Astrocyte (in vitro differentiated cells and primary cell): ENCODE results near the gene TMEM132E. TPM values are rescaled to one million over a fixed set of nuclear protein-coding genes. Genes with fewer than 3 reads are reported as not detected.

ENCODE experiments used
- DNase-seq: peaks from one replicate; pipeline ENCODE4 v3.0.0-alpha.2; 2010; ENCODE audit warnings: low read depth
- FAIRE-seq: peaks from 2 replicates; lab custom pipeline; 2011; peaks lifted over from hg19 to GRCh38; lab: Jason Lieb, UNC
- H2AFZ ChIP-seq: 2 replicates; pipeline ENCODE4 v1.6.0; 2012; ENCODE audit warnings: low read depth, low read length, inconsistent platforms
- H3K27ac ChIP-seq: 2 replicates; pipeline ENCODE4 v1.5.1; 2011; ENCODE audit warnings: low read depth, low read length, inconsistent platforms
- H3K27me3 ChIP-seq: 2 replicates; pipeline ENCODE4 v1.6.0; 2011; ENCODE audit warnings: low read length, inconsistent platforms; ENCODE audit not compliant: insufficient read depth
- H3K36me3 ChIP-seq: 2 replicates; pipeline ENCODE4 v1.5.1; 2011; ENCODE audit warnings: low read length, inconsistent platforms; ENCODE audit not compliant: insufficient read depth
- H3K4me1 ChIP-seq: 2 replicates; pipeline ENCODE4 v1.5.1; 2011; ENCODE audit warnings: low read length, inconsistent platforms; ENCODE audit not compliant: insufficient read depth
- H3K4me2 ChIP-seq: 2 replicates; pipeline ENCODE4 v1.6.0; 2012; ENCODE audit warnings: low read length, inconsistent platforms
- H3K4me3 ChIP-seq: 2 replicates; pipeline ENCODE4 v1.5.1; 2011; ENCODE audit warnings: low read depth, mild to moderate bottlenecking, low read length, inconsistent platforms; ENCODE audit not compliant: insufficient read depth
- H3K79me2 ChIP-seq: 2 replicates; pipeline ENCODE4 v1.6.0; 2012; ENCODE audit warnings: mild to moderate bottlenecking, low read length, inconsistent platforms; ENCODE audit not compliant: insufficient read depth
- H3K9ac ChIP-seq: 2 replicates; pipeline ENCODE4 v1.6.0; 2012; ENCODE audit warnings: mild to moderate bottlenecking, low read length, inconsistent platforms
- H3K9me3 ChIP-seq: 2 replicates; pipeline ENCODE4 v1.5.1; 2012; ENCODE audit warnings: low read depth, mild to moderate bottlenecking, low read length, inconsistent platforms; ENCODE audit not compliant: insufficient read depth
- H4K20me1 ChIP-seq: 2 replicates; pipeline ENCODE4 v1.6.0; 2012; ENCODE audit warnings: low read length, inconsistent platforms; ENCODE audit not compliant: insufficient read depth
- H3K27ac Mint-ChIP-seq: one replicate; pipeline ENCODE4 v1.8.0; 2021; ENCODE audit warnings: mild to moderate bottlenecking, mixed read lengths; ENCODE audit not compliant: unreplicated experiment
- H3K27me3 Mint-ChIP-seq: one replicate; pipeline ENCODE4 v1.8.0; 2021; ENCODE audit warnings: low read depth, mixed read lengths; ENCODE audit not compliant: unreplicated experiment
- H3K36me3 Mint-ChIP-seq: one replicate; pipeline ENCODE4 v1.8.0; 2021; ENCODE audit warnings: low read depth, mixed read lengths; ENCODE audit not compliant: unreplicated experiment
- H3K4me1 Mint-ChIP-seq: one replicate; pipeline ENCODE4 v1.8.0; 2021; ENCODE audit warnings: low read depth, mixed read lengths; ENCODE audit not compliant: unreplicated experiment
- H3K4me3 Mint-ChIP-seq: one replicate; pipeline ENCODE4 v1.8.0; 2021; ENCODE audit warnings: mild to moderate bottlenecking, moderate library complexity, mixed read lengths; ENCODE audit not compliant: unreplicated experiment
- H3K9me3 Mint-ChIP-seq: one replicate; pipeline ENCODE4 v1.8.0; 2021; ENCODE audit warnings: mild to moderate bottlenecking, mixed read lengths; ENCODE audit not compliant: unreplicated experiment
- EZH2 ChIP-seq: IDR thresholded peaks from 2 replicates; pipeline ENCODE4 v1.6.1; 2012; ENCODE audit warnings: mild to moderate bottlenecking, low read length, inconsistent platforms; ENCODE audit not compliant: insufficient read depth
- total RNA-seq: library from RNA; stranded (reverse); gene quantifications from 2 replicates; pipeline ENCODE4 v1.2.1, GENCODE V29; 2021
- TF ChIP-seq, protein P1 (sequence below): IDR thresholded peaks from 2 replicates; pipeline ENCODE4 v1.5.1; 2011; ENCODE audit warnings: low read depth, mild to moderate bottlenecking, inconsistent platforms, low read length, moderate library complexity; ENCODE audit not compliant: insufficient read depth

TMEM132E gene
- total RNA-seq, 1 donor from 2014 or later = 0.18 TPM

DNA sequence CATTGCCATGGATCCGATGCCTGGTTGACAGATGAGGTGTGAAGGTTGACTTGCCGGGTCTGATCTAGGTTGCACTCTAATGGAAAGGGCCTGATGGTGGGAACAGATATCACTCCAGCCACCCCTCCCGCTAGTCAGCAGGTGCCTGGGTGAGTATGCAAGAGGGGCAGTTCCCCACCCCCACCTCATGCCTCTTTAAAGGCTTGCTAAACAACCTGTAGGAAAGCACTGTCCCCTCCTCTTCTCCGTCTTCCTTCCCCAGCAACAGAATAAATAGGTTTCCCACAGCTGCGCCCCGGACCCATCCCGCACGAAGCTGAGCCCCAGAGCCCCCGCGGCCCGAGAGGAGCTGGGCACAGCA is 746 bp upstream of the TMEM132E start:
- H3K36me3 ChIP-seq = no peaks in the 10 kb centered on the region
- no peaks in the 10 kb centered on the region for H3K79me2 ChIP-seq
- no peak overlapping the region for H3K4me3 ChIP-seq
- peaks cover 3% of the 10 kb centered on the region for H3K9me3 ChIP-seq
- H3K27me3 Mint-ChIP-seq = peaks cover 77% of the 10 kb centered on the region
- no peak for DNase-seq
- H3K27me3 ChIP-seq = peaks cover 52% of the 10 kb centered on the region
- no peaks in the 10 kb centered on the region for H3K36me3 Mint-ChIP-seq
- H2AFZ ChIP-seq = no peak overlapping the region
- H3K27ac Mint-ChIP-seq = no peak overlapping the region
- TF ChIP-seq, protein P1, sequence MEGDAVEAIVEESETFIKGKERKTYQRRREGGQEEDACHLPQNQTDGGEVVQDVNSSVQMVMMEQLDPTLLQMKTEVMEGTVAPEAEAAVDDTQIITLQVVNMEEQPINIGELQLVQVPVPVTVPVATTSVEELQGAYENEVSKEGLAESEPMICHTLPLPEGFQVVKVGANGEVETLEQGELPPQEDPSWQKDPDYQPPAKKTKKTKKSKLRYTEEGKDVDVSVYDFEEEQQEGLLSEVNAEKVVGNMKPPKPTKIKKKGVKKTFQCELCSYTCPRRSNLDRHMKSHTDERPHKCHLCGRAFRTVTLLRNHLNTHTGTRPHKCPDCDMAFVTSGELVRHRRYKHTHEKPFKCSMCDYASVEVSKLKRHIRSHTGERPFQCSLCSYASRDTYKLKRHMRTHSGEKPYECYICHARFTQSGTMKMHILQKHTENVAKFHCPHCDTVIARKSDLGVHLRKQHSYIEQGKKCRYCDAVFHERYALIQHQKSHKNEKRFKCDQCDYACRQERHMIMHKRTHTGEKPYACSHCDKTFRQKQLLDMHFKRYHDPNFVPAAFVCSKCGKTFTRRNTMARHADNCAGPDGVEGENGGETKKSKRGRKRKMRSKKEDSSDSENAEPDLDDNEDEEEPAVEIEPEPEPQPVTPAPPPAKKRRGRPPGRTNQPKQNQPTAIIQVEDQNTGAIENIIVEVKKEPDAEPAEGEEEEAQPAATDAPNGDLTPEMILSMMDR = no peak
- TF ChIP-seq EZH2 = no peak
- H3K4me1 Mint-ChIP-seq = peaks cover 5% of the 10 kb centered on the region
- peak overlapping the region; percentile 83 for H3K4me3 Mint-ChIP-seq
- peak overlapping the region; percentile 81 for H3K4me2 ChIP-seq
- FAIRE-seq = no peak
- H3K9ac ChIP-seq = no peak overlapping the region
- peaks cover 8% of the 10 kb centered on the region for H3K4me1 ChIP-seq
- no peaks in the 10 kb centered on the region for H4K20me1 ChIP-seq
- H3K9me3 Mint-ChIP-seq = peaks cover 11% of the 10 kb centered on the region
- H3K27ac ChIP-seq = no peak overlapping the region

DNA sequence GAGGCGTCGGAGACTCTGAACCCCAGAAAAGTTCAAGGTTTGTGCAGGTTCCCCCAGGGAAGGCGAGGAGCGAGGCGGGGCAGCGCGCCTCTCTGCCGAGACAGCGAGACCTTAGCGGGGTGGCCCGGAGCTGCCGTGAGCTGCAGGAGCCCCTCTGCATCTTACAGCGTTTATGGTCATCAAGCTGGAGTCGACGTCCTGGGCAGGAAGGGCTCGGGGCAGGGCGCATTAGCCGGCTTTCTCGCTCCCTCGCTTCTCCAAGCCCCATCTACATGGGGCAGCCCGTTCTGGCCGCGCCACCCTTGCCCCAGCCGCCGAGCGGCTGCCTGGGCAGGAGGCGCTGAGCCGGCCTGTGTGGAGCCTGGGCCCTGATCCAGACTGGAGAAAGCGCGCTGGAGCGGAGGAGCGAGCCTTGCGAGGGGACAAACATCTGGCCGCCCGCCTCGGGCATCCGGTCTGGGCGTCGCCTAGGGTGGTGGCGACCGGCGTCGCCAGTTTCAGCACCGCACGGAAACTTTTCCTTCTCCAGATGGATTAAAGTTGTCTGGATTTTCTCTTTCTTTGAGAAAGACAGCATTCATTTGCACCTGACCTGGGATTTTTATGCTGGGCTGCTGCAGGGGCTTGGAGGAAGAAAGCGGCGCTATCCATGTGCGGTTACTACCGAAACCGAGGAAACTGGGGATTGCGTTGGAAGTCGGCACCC is 750 bp downstream of the TMEM132E start:
- H3K27me3 ChIP-seq = peaks cover 59% of the 10 kb centered on the region
- H3K9ac ChIP-seq = no peak overlapping the region
- Mint-ChIP-seq H3K36me3 (no peaks in the 10 kb centered on the region), H3K4me1 (peaks cover 5% of the 10 kb centered on the region), H3K27me3 (peaks cover 77% of the 10 kb centered on the region), H3K27ac (no peak overlapping the region), H3K4me3 (peak overlapping the region; percentile 74), H3K9me3 (peaks cover 7% of the 10 kb centered on the region)
- TF ChIP-seq, protein P1 = no peak
- TF ChIP-seq EZH2 = peak; percentile 69
- peaks cover 3% of the 10 kb centered on the region for H3K9me3 ChIP-seq
- H4K20me1 ChIP-seq = no peaks in the 10 kb centered on the region
- no peaks in the 10 kb centered on the region for H3K79me2 ChIP-seq
- peaks cover 8% of the 10 kb centered on the region for H3K4me1 ChIP-seq
- H3K36me3 ChIP-seq = no peaks in the 10 kb centered on the region
- FAIRE-seq (no peak), DNase-seq (no peak)
- no peak overlapping the region for H3K4me3 ChIP-seq
- peak overlapping the region; percentile 81 for H3K4me2 ChIP-seq
- no peak overlapping the region for H2AFZ ChIP-seq
- no peak overlapping the region for H3K27ac ChIP-seq

GRCh38 chr17:34580685-34581445 is 1.5 kb downstream of the TMEM132E start:
- Histone ChIP-seq H3K27me3 (peaks cover 55% of the 10 kb centered on the region), H3K9ac (no peak overlapping the region), H3K27ac (no peak overlapping the region), H3K4me3 (no peak overlapping the region), H3K4me2 (peak overlapping the region; percentile 81), H4K20me1 (no peaks in the 10 kb centered on the region), H3K9me3 (peaks cover 3% of the 10 kb centered on the region), H3K4me1 (peaks cover 8% of the 10 kb centered on the region), H3K36me3 (no peaks in the 10 kb centered on the region), H2AFZ (no peak overlapping the region), H3K79me2 (no peaks in the 10 kb centered on the region)
- H3K36me3 Mint-ChIP-seq = no peaks in the 10 kb centered on the region
- H3K27me3 Mint-ChIP-seq = peaks cover 79% of the 10 kb centered on the region
- TF ChIP-seq, protein P1 = no peak
- TF ChIP-seq EZH2 = peak; percentile 88
- H3K27ac Mint-ChIP-seq = no peak overlapping the region
- no peak for DNase-seq
- no peak for FAIRE-seq
- peak overlapping the region; percentile 74 for H3K4me3 Mint-ChIP-seq
- H3K4me1 Mint-ChIP-seq = peaks cover 5% of the 10 kb centered on the region
- H3K9me3 Mint-ChIP-seq = peaks cover 6% of the 10 kb centered on the region
